HepG2 (cell line): ENCODE data around the gene MCM10. TPM values are rescaled to one million over a fixed set of nuclear protein-coding genes. Genes with fewer than 3 reads are reported as not detected.

Source experiments
- ATAC-seq: fragments of 200-7000 bp; cut with Tn5 transposase; 3 replicates; pipeline ENCODE4 v1.9.1; 2020; ENCODE audit warnings: mild to moderate bottlenecking, moderate library complexity
- BruUV-seq: library from RNA; stranded (reverse); fragments of 400-500 nt; replicated peaks from 2 replicates; lab custom pipeline; 2021; lab: Mats Ljungman, UMichigan
- CTCF ChIA-PET: fragments of 300-600 bp; formaldehyde crosslinking; extraction: SDS; loops from one replicate; lab custom pipeline; 2021; ENCODE audit warnings: low total read pairs, inconsistent platforms, low intra/inter-chr PET ratio; lab: Yijun Ruan, JAX
- POLR2A ChIA-PET: fragments of 350-600 bp; sonication (Branson Sonifier 250); formaldehyde crosslinking; loops from one replicate; lab custom pipeline; 2020; ENCODE audit warnings: antibody characterized with exemption, inconsistent platforms; lab: Yijun Ruan, JAX
- DNase-seq: peaks from one replicate; pipeline ENCODE4 v3.0.0-alpha.2; 2015; ENCODE audit warnings: low spot score
- FAIRE-seq: peaks from 3 replicates; lab custom pipeline; 2011; peaks lifted over from hg19 to GRCh38; lab: Jason Lieb, UNC
- H2AFZ ChIP-seq: one replicate; pipeline ENCODE4 v1.6.1; 2011; ENCODE audit warnings: low read length, inconsistent platforms
- H3K27ac ChIP-seq: fragments of 300-600 bp; 3 replicates; pipeline ENCODE4 v1.8.0; 2011; ENCODE audit warnings: mixed run types, mild to moderate bottlenecking, mixed read lengths, low read length, inconsistent platforms; ENCODE audit not compliant: insufficient read depth; ENCODE audit errors: extremely low read length
- H3K27me3 ChIP-seq, 2 experiments: fragments of 200-600 bp in 1 of 2; 2 replicates in 1 of 2; 3 replicates in 1 of 2; pipeline versions ENCODE4 v1.6.0 to v1.8.0; 2011; ENCODE audit warnings: low read length in 2 of 2, mild to moderate bottlenecking in 2 of 2, moderate library complexity in 2 of 2, inconsistent platforms in 1 of 2; ENCODE audit not compliant: insufficient read depth in 2 of 2, control insufficient read depth in 1 of 2
- H3K36me3 ChIP-seq, 2 experiments: fragments of 200-600 bp in 1 of 2; replicated peaks in 1 of 2; 2 replicates in 1 of 2; 3 replicates in 1 of 2; pipeline versions ENCODE4 v1.5.1 to v1.8.0; 2011; ENCODE audit warnings: low read length in 2 of 2, inconsistent platforms in 1 of 2; ENCODE audit not compliant: insufficient read depth in 2 of 2, control insufficient read depth in 1 of 2
- H3K4me1 ChIP-seq: 2 replicates; pipeline ENCODE4 v1.5.1; 2012; ENCODE audit warnings: low read length, inconsistent platforms; ENCODE audit not compliant: insufficient read depth
- H3K4me2 ChIP-seq: 2 replicates; pipeline ENCODE4 v1.6.0; 2011; ENCODE audit warnings: low read depth, low read length, inconsistent platforms
- H3K4me3 ChIP-seq, 3 experiments: fragments of 200-600 bp in 1 of 3; sonication (generic), shearing (Covaris generic) in 1 of 3; replicated peaks in 1 of 3; 2 replicates each; pipeline ENCODE4 v1.5.1; 2011 to 2016; ENCODE audit warnings: low read length in 3 of 3, inconsistent platforms in 2 of 3, low read depth in 2 of 3, mild to moderate bottlenecking in 2 of 3, control low read depth in 1 of 3, mixed read lengths in 1 of 3; ENCODE audit not compliant: insufficient read depth in 1 of 3
- H3K79me2 ChIP-seq: one replicate; pipeline ENCODE4 v1.6.1; 2011; ENCODE audit warnings: low read length, inconsistent platforms; ENCODE audit not compliant: insufficient read depth
- H3K9ac ChIP-seq: 2 replicates; pipeline ENCODE4 v1.6.0; 2011; ENCODE audit warnings: mild to moderate bottlenecking, low read depth, low read length, inconsistent platforms; ENCODE audit not compliant: insufficient read depth
- H3K9me3 ChIP-seq: 2 replicates; pipeline ENCODE4 v1.5.1; 2012; ENCODE audit warnings: mild to moderate bottlenecking, low read length
- H4K20me1 ChIP-seq: 2 replicates; pipeline ENCODE4 v1.6.0; 2011; ENCODE audit warnings: inconsistent platforms, mild to moderate bottlenecking, low read length, moderate library complexity; ENCODE audit not compliant: insufficient read depth
- CBFB ChIP-seq: sonication (generic); formaldehyde crosslinking; IDR thresholded peaks from 2 replicates; pipeline ENCODE4 v1.4.0; 2020; ENCODE audit warnings: missing genetic modification reagents
- CSRNP1 ChIP-seq: sonication (generic); formaldehyde crosslinking; IDR thresholded peaks from 2 replicates; pipeline ENCODE4 v1.8.1; 2023; ENCODE audit warnings: mild to moderate bottlenecking, missing genetic modification reagents
- EZH2 ChIP-seq: conservative IDR thresholded peaks from 2 replicates; pipeline ENCODE4 v1.6.1; 2012; ENCODE audit warnings: mild to moderate bottlenecking, low read depth, low read length, moderate library complexity
- IRF9 ChIP-seq: sonication (generic); formaldehyde crosslinking; IDR thresholded peaks from 2 replicates; pipeline ENCODE4 v1.8.0; 2022; ENCODE audit warnings: missing genetic modification reagents, mild to moderate bottlenecking, borderline replicate concordance
- KAT2B ChIP-seq: fragments of 150-350 bp; IDR thresholded peaks from 2 replicates; pipeline ENCODE4 v1.6.1; 2014; ENCODE audit warnings: low read depth, low read length, borderline replicate concordance
- MBNL3 ChIP-seq: fragments of 250-450 bp; sonication (Bioruptor Pico); conservative IDR thresholded peaks from 2 replicates; pipeline ENCODE4 v1.8.0; 2022; ENCODE audit warnings: mild to moderate bottlenecking, inconsistent platforms
- MLXIP ChIP-seq: sonication (generic); formaldehyde crosslinking; IDR thresholded peaks from 2 replicates; pipeline ENCODE4 v1.9.0; 2021; ENCODE audit warnings: missing genetic modification reagents, borderline replicate concordance
- MYC ChIP-seq: sonication (generic); formaldehyde crosslinking; IDR thresholded peaks from 2 replicates; pipeline ENCODE4 v1.9.0; 2021; ENCODE audit warnings: missing genetic modification reagents, borderline replicate concordance
- SAP130 ChIP-seq: IDR thresholded peaks from 2 replicates; pipeline ENCODE4 v1.6.1; 2016; ENCODE audit warnings: low read depth
- TBX2 ChIP-seq: sonication (generic); formaldehyde crosslinking; IDR thresholded peaks from 2 replicates; pipeline ENCODE4 v1.5.0; 2020; ENCODE audit warnings: missing genetic modification reagents, mild to moderate bottlenecking, borderline replicate concordance
- TFDP2 ChIP-seq: sonication (generic); formaldehyde crosslinking; IDR thresholded peaks from 2 replicates; pipeline ENCODE4 v1.4.0; 2020; ENCODE audit warnings: missing genetic modification reagents
- TOPORS ChIP-seq: sonication (generic); formaldehyde crosslinking; IDR thresholded peaks from 2 replicates; pipeline ENCODE4 v1.8.0; 2023; ENCODE audit warnings: mild to moderate bottlenecking, missing genetic modification reagents
- ZC3H4 ChIP-seq: sonication (generic); formaldehyde crosslinking; IDR thresholded peaks from 2 replicates; pipeline ENCODE4 v1.4.0; 2020; ENCODE audit warnings: missing genetic modification reagents, borderline replicate concordance
- WGBS: methylation state at CpG from one replicate; pipeline ENCODE4 v1.1.6; 2017; ENCODE audit warnings: low lambda C conversion rate; 5-methylcytosine and 5-hydroxymethylcytosine counted together
- in situ Hi-C: cut with HindIII; loops from 2 replicates; pipeline ENCODE4 v1.10.0; 2017; ENCODE audit warnings: low pct_unique_long_range_greater_than_20kb; ENCODE audit not compliant: extremely low pct_ligation_motif_present
- intact Hi-C: fragments of 100-400 bp; cut with micrococcal nuclease; formaldehyde crosslinking; loops from one replicate; pipeline ENCODE4 v1.10.0; 2022; ENCODE audit not compliant: unreplicated experiment
- polyA plus RNA-seq, 8 experiments: library from polyadenylated mRNA; depleted of rRNA in 3 of 8; stranded (reverse) in 7 of 8; unstranded in 1 of 8; fragments of >200 nt; fragmentation: Illumina TruSeq in 4 of 8; extraction: Trizol in 4 of 8; gene quantifications; 2 replicates each; pipeline versions ENCODE4 v1.2.1 to v1.2.3, GENCODE V29; 2011 to 2016; ENCODE audit warnings: low read depth in 4 of 8, missing spikeins in 1 of 8, mixed read lengths in 1 of 8; ENCODE audit not compliant: insufficient read depth in 1 of 8
- total RNA-seq, 5 experiments: library from RNA; depleted of rRNA; stranded (reverse); fragments of >200 nt; fragmentation: Illumina TruSeq; extraction: Trizol; gene quantifications; 2 replicates each; pipeline ENCODE4 v1.2.3, GENCODE V29; 2016; ENCODE audit warnings: low read depth in 1 of 5

The MCM10 gene
- total and polyA plus RNA-seq, 2 of the 13 experiments (the other 11 are each of a cell fraction or from before 2014, with no cell fraction given) = 2.8 to 31.3 TPM

GRCh38 chr10:13115832-13116803, 45.2 kb upstream of the MCM10 start (continued):
- TF ChIP-seq TFDP2 (no peak), MBNL3 (CRISPR knock-in tag) (no peak), ZC3H4 (CRISPR knock-in tag) (no peak), SAP130 (CRISPR knock-in tag) (no peak), TOPORS (CRISPR knock-in tag) (no peak)

GRCh38 chr10:13117841-13118783, 43.2 kb upstream of the MCM10 start:
- ChIA-PET POLR2A (no interaction called here), CTCF (no interaction called here)
- Histone ChIP-seq H3K36me3 (peaks cover 10 to 28% of the 10 kb centered on the region in 2 experiments), H3K4me2 (no peak overlapping the region), H3K9me3 (no peaks in the 10 kb centered on the region), H3K9ac (no peak overlapping the region), H3K4me3 (no peak overlapping the region), H3K27ac (no peak overlapping the region), H4K20me1 (no peaks in the 10 kb centered on the region), H3K4me1 (no peaks in the 10 kb centered on the region), H3K27me3 (no peaks in the 10 kb centered on the region), H3K79me2 (no peaks in the 10 kb centered on the region), H2AFZ (no peak overlapping the region)
- WGBS = 85% methylated on average over 14 of the region's 14 CpGs
- in situ Hi-C loops (no loop called here), intact Hi-C loops (no loop called here)
- TSS peak; percentile 43 for BruUV-seq
- no peak for ATAC-seq
- no peak for FAIRE-seq
- no peak for DNase-seq
- TF ChIP-seq MYC = no peak
- TF ChIP-seq MLXIP = no peak
- no peak for TF ChIP-seq CSRNP1 (CRISPR knock-in tag)
- no peak for TF ChIP-seq TBX2
- no peak for TF ChIP-seq IRF9 (CRISPR knock-in tag)
- no peak for TF ChIP-seq CBFB (CRISPR knock-in tag)
- no peak for TF ChIP-seq KAT2B
- TF ChIP-seq EZH2 = no peak
